WTC11 (cell line): ENCODE data around the gene SCAF8. TPM values are rescaled to one million over a fixed set of nuclear protein-coding genes. Genes with fewer than 3 reads are reported as not detected.

ENCODE experiments used
- ATAC-seq: fragments of 200-7000 bp; cut with Tn5 transposase; 2 replicates; pipeline ENCODE4 v1.10.0; 2021; ENCODE audit warnings: mild to moderate bottlenecking, moderate library complexity
- CTCF ChIA-PET: fragments of 300-600 bp; sonication (Branson Sonifier 250); formaldehyde crosslinking; loops from one replicate; lab custom pipeline; 2021; ENCODE audit warnings: antibody characterized with exemption; lab: Charles Lee
- POLR2A ChIA-PET: fragments of 350-600 bp; sonication (Branson Sonifier 250); formaldehyde crosslinking; loops from one replicate; lab custom pipeline; 2021; ENCODE audit warnings: antibody characterized with exemption; lab: Charles Lee
- DNase-seq: peaks from one replicate; pipeline ENCODE4 v3.0.0; 2021; ENCODE audit warnings: low spot score
- H3K27ac Mint-ChIP-seq: 2 replicates; pipeline ENCODE4 v1.8.0; 2021; ENCODE audit warnings: mixed read lengths
- H3K27me3 Mint-ChIP-seq: 2 replicates; pipeline ENCODE4 v1.8.0; 2021; ENCODE audit warnings: low read depth, mild to moderate bottlenecking, moderate library complexity, mixed read lengths
- H3K36me3 Mint-ChIP-seq: 2 replicates; pipeline ENCODE4 v1.8.0; 2021; ENCODE audit warnings: mixed read lengths
- H3K4me1 Mint-ChIP-seq: 2 replicates; pipeline ENCODE4 v1.8.0; 2022; ENCODE audit warnings: mixed read lengths
- H3K4me3 Mint-ChIP-seq: 2 replicates; pipeline ENCODE4 v1.8.0; 2021; ENCODE audit warnings: mild to moderate bottlenecking, moderate library complexity, mixed read lengths
- H3K9me3 Mint-ChIP-seq: 2 replicates; pipeline ENCODE4 v1.8.0; 2021; ENCODE audit warnings: mixed read lengths
- ARID4B ChIP-seq: sonication (generic); formaldehyde crosslinking; IDR thresholded peaks from 2 replicates; pipeline ENCODE4 v1.8.0; 2023; ENCODE audit warnings: missing genetic modification reagents, mild to moderate bottlenecking, borderline replicate concordance
- ATF1 ChIP-seq: sonication (generic); formaldehyde crosslinking; IDR thresholded peaks from 2 replicates; pipeline ENCODE4 v1.8.1; 2023; ENCODE audit warnings: mild to moderate bottlenecking, moderate library complexity, missing genetic modification reagents
- CREM ChIP-seq: sonication (generic); formaldehyde crosslinking; IDR thresholded peaks from 2 replicates; pipeline ENCODE4 v1.8.1; 2022; ENCODE audit warnings: mild to moderate bottlenecking, missing genetic modification reagents, moderate library complexity
- ELF4 ChIP-seq: sonication (generic); formaldehyde crosslinking; IDR thresholded peaks from 2 replicates; pipeline ENCODE4 v1.8.1; 2022; ENCODE audit warnings: low read depth, mild to moderate bottlenecking, moderate library complexity, missing genetic modification reagents
- ERG ChIP-seq: fragments of 250-450 bp; sonication (Bioruptor Pico); IDR thresholded peaks from 2 replicates; pipeline ENCODE4 v1.8.0; 2021; ENCODE audit warnings: mild to moderate bottlenecking
- ETV6 ChIP-seq: sonication (generic); formaldehyde crosslinking; IDR thresholded peaks from 2 replicates; pipeline ENCODE4 v1.8.1; 2022; ENCODE audit warnings: mild to moderate bottlenecking, missing genetic modification reagents
- GABPB1 ChIP-seq: sonication (generic); formaldehyde crosslinking; IDR thresholded peaks from 2 replicates; pipeline ENCODE4 v1.8.1; 2023; ENCODE audit warnings: mild to moderate bottlenecking, missing genetic modification reagents
- JAZF1 ChIP-seq: fragments of 250-450 bp; sonication (Bioruptor Pico); IDR thresholded peaks from 2 replicates; pipeline ENCODE4 v1.9.0; 2021; ENCODE audit warnings: moderate library complexity, mild to moderate bottlenecking, inconsistent platforms
- MXD4 ChIP-seq: fragments of 250-450 bp; sonication (Bioruptor Pico); IDR thresholded peaks from 2 replicates; pipeline ENCODE4 v1.8.0; 2021; ENCODE audit warnings: mild to moderate bottlenecking, moderate library complexity, borderline replicate concordance
- MYBL2 ChIP-seq: sonication (generic); formaldehyde crosslinking; IDR thresholded peaks from 2 replicates; pipeline ENCODE4 v1.8.1; 2023; ENCODE audit warnings: mild to moderate bottlenecking, moderate library complexity, missing genetic modification reagents
- NFATC4 ChIP-seq: fragments of 250-450 bp; sonication (Bioruptor Pico); IDR thresholded peaks from 2 replicates; pipeline ENCODE4 v1.9.0; 2021; ENCODE audit warnings: mild to moderate bottlenecking
- NR1H2 ChIP-seq: sonication (generic); formaldehyde crosslinking; IDR thresholded peaks from 2 replicates; pipeline ENCODE4 v1.9.0; 2021; ENCODE audit warnings: mild to moderate bottlenecking, moderate library complexity, missing genetic modification reagents
- PREB ChIP-seq: sonication (generic); formaldehyde crosslinking; IDR thresholded peaks from 2 replicates; pipeline ENCODE4 v1.8.1; 2022; ENCODE audit warnings: mild to moderate bottlenecking, missing genetic modification reagents, moderate library complexity, borderline replicate concordance
- SMAD3 ChIP-seq: sonication (generic); formaldehyde crosslinking; IDR thresholded peaks from 2 replicates; pipeline ENCODE4 v1.8.0; 2022; ENCODE audit warnings: missing genetic modification reagents, mild to moderate bottlenecking, borderline replicate concordance
- SOX15 ChIP-seq: fragments of 250-450 bp; sonication (Bioruptor Pico); IDR thresholded peaks from 2 replicates; pipeline ENCODE4 v1.9.0; 2021; ENCODE audit warnings: mild to moderate bottlenecking
- ZNF138 ChIP-seq: sonication (generic); formaldehyde crosslinking; conservative IDR thresholded peaks from 2 replicates; pipeline ENCODE4 v1.8.1; 2022; ENCODE audit warnings: mild to moderate bottlenecking, moderate library complexity, missing genetic modification reagents
- ZNF512 ChIP-seq: sonication (generic); formaldehyde crosslinking; IDR thresholded peaks from 2 replicates; pipeline ENCODE4 v1.8.1; 2022; ENCODE audit warnings: missing genetic modification reagents, borderline replicate concordance
- ZNF532 ChIP-seq: fragments of 250-450 bp; sonication (Bioruptor Pico); IDR thresholded peaks from 2 replicates; pipeline ENCODE4 v1.9.0; 2021; ENCODE audit warnings: mild to moderate bottlenecking, borderline replicate concordance
- total RNA-seq: library from RNA; stranded (reverse); gene quantifications from 3 replicates; pipeline ENCODE4 v1.2.3, GENCODE V29; 2021

SCAF8 gene
- total RNA-seq, 1 experiment from 2014 or later: 40.7 TPM

GRCh38 chr6:154742891-154743290, 9.7 kb downstream of the SCAF8 start:
- 0 out of 2 replicates have a peak overlapping the region, but pooled peaks have one; percentile 22 for H3K4me3 Mint-ChIP-seq
- H3K27ac Mint-ChIP-seq: peak overlapping the region; percentile 67
- ATAC-seq: peak; percentile 56
- H3K36me3 Mint-ChIP-seq: peaks cover 4% of the 10 kb centered on the region; the same call in 1 of the 2 replicates
- DNase-seq: no peak
- POLR2A ChIA-PET: no interaction called here
- peaks cover 58% of the 10 kb centered on the region for H3K4me1 Mint-ChIP-seq
- H3K9me3 Mint-ChIP-seq: no peaks in the 10 kb centered on the region
- TF ChIP-seq MXD4 (CRISPR knock-in tag): no peak
- no peak for TF ChIP-seq NR1H2 (CRISPR knock-in tag)
- TF ChIP-seq JAZF1 (CRISPR knock-in tag): no peak
- TF ChIP-seq PREB: no peak
- no peak for TF ChIP-seq ARID4B (CRISPR knock-in tag)
- no peak for TF ChIP-seq ERG
- TF ChIP-seq NFATC4 (CRISPR knock-in tag): no peak
- TF ChIP-seq ZNF512 (CRISPR knock-in tag): no peak
- TF ChIP-seq ZNF138 (CRISPR knock-in tag): no peak
- TF ChIP-seq ETV6 (CRISPR knock-in tag): no peak
- TF ChIP-seq ZNF532: no peak
- TF ChIP-seq SOX15 (CRISPR knock-in tag): no peak
- no peak for TF ChIP-seq GABPB1 (CRISPR knock-in tag)
- TF ChIP-seq MYBL2 (CRISPR knock-in tag): no peak
- TF ChIP-seq ELF4 (CRISPR knock-in tag): no peak
- no peak for TF ChIP-seq ATF1
- TF ChIP-seq SMAD3: no peak
- TF ChIP-seq CREM (CRISPR knock-in tag): no peak
- TF ChIP-seq, all 79 proteins: peak for 0
- H3K27me3 Mint-ChIP-seq: no peaks in the 10 kb centered on the region
- CTCF ChIA-PET: no interaction called here
